ENCODE results near the gene OR6S1.

The OR6S1 gene

GRCh38 chr14:20630340-20631022 lies 11.0 kb downstream of the OR6S1 start:
- Histone ChIP-seq H3K4me3 (IDR thresholded peaks at IDR 0.05; ENCODE audit: insufficient read depth, low read depth, low read length) (no peak overlapping the region), H3K79me2 (ENCODE audit: insufficient read depth, low read depth) (no peaks in the 10 kb centered on the region), H2AFZ (ENCODE audit: low read depth) (peak overlapping the region; percentile 28; the same call in 1 of the 2 replicates), H4K20me1 (ENCODE audit: insufficient read depth) (no peaks in the 10 kb centered on the region), H3K9ac (no peak overlapping the region; the same call in 1 of the 2 replicates), H3K27me3 (ENCODE audit: insufficient read depth, low read depth) (0 out of 2 replicates have a peak, but pooled peaks cover 3% of the 10 kb centered on the region), H3K4me1 (ENCODE audit: low read depth, poor library complexity, severe bottlenecking) (peaks cover 11% of the 10 kb centered on the region), H3K27ac (peak overlapping the region; percentile 2; the same call in 1 of the 2 replicates), H3K4me2 (peak overlapping the region; percentile 80), H3K36me3 (ENCODE audit: insufficient read depth) (no peaks in the 10 kb centered on the region)
- no peak for TF ChIP-seq CTCF (conservative IDR thresholded peaks at IDR 0.05; ENCODE audit: low read depth, low read length)

- H3K27me3 ChIP-seq (ENCODE audit: insufficient read depth, low read depth), result 0 out of 2 replicates have a peak, but pooled peaks cover 3% of the 10 kb centered on the region
- no peak overlapping the region for H3K4me2 ChIP-seq
- H4K20me1 ChIP-seq (ENCODE audit: insufficient read depth), result no peaks in the 10 kb centered on the region
- TF ChIP-seq CTCF (conservative IDR thresholded peaks at IDR 0.05; ENCODE audit: low read depth, low read length), result no peak
- H3K79me2 ChIP-seq (ENCODE audit: insufficient read depth, low read depth), result no peaks in the 10 kb centered on the region
- no peaks in the 10 kb centered on the region for H3K36me3 ChIP-seq (ENCODE audit: insufficient read depth)
- no peak overlapping the region for H3K27ac ChIP-seq
- peaks cover 11% of the 10 kb centered on the region for H3K4me1 ChIP-seq (ENCODE audit: low read depth, poor library complexity, severe bottlenecking)
- no peak overlapping the region for H2AFZ ChIP-seq (ENCODE audit: low read depth)
- no peak overlapping the region for H3K9ac ChIP-seq
- H3K4me3 ChIP-seq (IDR thresholded peaks at IDR 0.05; ENCODE audit: insufficient read depth, low read depth, low read length), result no peak overlapping the region
Measured at GRCh38 chr14:20628063-20628854, 13.2 kb downstream of the OR6S1 start.

GRCh38 chr14:20627346-20628027 lies 14.0 kb downstream of the OR6S1 start:
- 0 out of 2 replicates have a peak, but pooled peaks cover 3% of the 10 kb centered on the region for H3K27me3 ChIP-seq (ENCODE audit: insufficient read depth, low read depth)
- no peak overlapping the region for H3K27ac ChIP-seq
- H2AFZ ChIP-seq (ENCODE audit: low read depth), result no peak overlapping the region
- H4K20me1 ChIP-seq (ENCODE audit: insufficient read depth), result no peaks in the 10 kb centered on the region
- TF ChIP-seq CTCF (conservative IDR thresholded peaks at IDR 0.05; ENCODE audit: low read depth, low read length), result no peak
- H3K4me1 ChIP-seq (ENCODE audit: low read depth, poor library complexity, severe bottlenecking), result peaks cover 11% of the 10 kb centered on the region
- H3K4me2 ChIP-seq, result no peak overlapping the region
- no peak overlapping the region for H3K4me3 ChIP-seq (IDR thresholded peaks at IDR 0.05; ENCODE audit: insufficient read depth, low read depth, low read length)
- no peak overlapping the region for H3K9ac ChIP-seq
- no peaks in the 10 kb centered on the region for H3K36me3 ChIP-seq (ENCODE audit: insufficient read depth)
- H3K79me2 ChIP-seq (ENCODE audit: insufficient read depth, low read depth), result no peaks in the 10 kb centered on the region

GRCh38 chr14:20626274-20626673 lies 15.2 kb downstream of the OR6S1 start:
- no peak overlapping the region for H3K4me3 ChIP-seq (IDR thresholded peaks at IDR 0.05; ENCODE audit: insufficient read depth, low read depth, low read length)
- H2AFZ ChIP-seq (ENCODE audit: low read depth), result no peak overlapping the region
- 0 out of 2 replicates have a peak, but pooled peaks cover 3% of the 10 kb centered on the region for H3K27me3 ChIP-seq (ENCODE audit: insufficient read depth, low read depth)

More at GRCh38 chr14:20626274-20626673, 15.2 kb downstream of the OR6S1 start:
- H3K36me3 ChIP-seq (ENCODE audit: insufficient read depth), result no peaks in the 10 kb centered on the region
- no peaks in the 10 kb centered on the region for H3K79me2 ChIP-seq (ENCODE audit: insufficient read depth, low read depth)
- H3K4me2 ChIP-seq, result no peak overlapping the region
- H4K20me1 ChIP-seq (ENCODE audit: insufficient read depth), result no peaks in the 10 kb centered on the region
- peaks cover 11% of the 10 kb centered on the region for H3K4me1 ChIP-seq (ENCODE audit: low read depth, poor library complexity, severe bottlenecking)
- no peak overlapping the region for H3K27ac ChIP-seq
- no peak for TF ChIP-seq CTCF (conservative IDR thresholded peaks at IDR 0.05; ENCODE audit: low read depth, low read length)
- no peak overlapping the region for H3K9ac ChIP-seq
